ENCODE data around the gene EXT2.

The EXT2 gene

GRCh38 chr11:44205352-44205751 is 109.9 kb downstream of the EXT2 start:
- TF ChIP-seq CTCF (IDR thresholded peaks at IDR 0.05; ENCODE audit: extremely low read depth, insufficient read depth, missing control alignments): no peak
- DNase-seq (ENCODE audit: low spot score): no peak
- in situ Hi-C loops (cut with MboI; ENCODE audit: low pct_unique_long_range_greater_than_20kb, low sequenced_read_pairs, unreplicated experiment): no loop called here

GRCh38 chr11:44205836-44206235 is 110.4 kb downstream of the EXT2 start:
- no peak for DNase-seq (ENCODE audit: low spot score)
- TF ChIP-seq CTCF (IDR thresholded peaks at IDR 0.05; ENCODE audit: extremely low read depth, insufficient read depth, missing control alignments): no peak
- in situ Hi-C loops (cut with MboI; ENCODE audit: low pct_unique_long_range_greater_than_20kb, low sequenced_read_pairs, unreplicated experiment): no loop called here

GRCh38 chr11:44207292-44207691 is 111.8 kb downstream of the EXT2 start:
- DNase-seq (ENCODE audit: low spot score): no peak
- in situ Hi-C loops (cut with MboI; ENCODE audit: low pct_unique_long_range_greater_than_20kb, low sequenced_read_pairs, unreplicated experiment): no loop called here
- no peak for TF ChIP-seq CTCF (IDR thresholded peaks at IDR 0.05; ENCODE audit: extremely low read depth, insufficient read depth, missing control alignments)

- no peak for DNase-seq (ENCODE audit: low spot score)
- in situ Hi-C loops (cut with MboI; ENCODE audit: low pct_unique_long_range_greater_than_20kb, low sequenced_read_pairs, unreplicated experiment): no loop called here
- no peak for TF ChIP-seq CTCF (IDR thresholded peaks at IDR 0.05; ENCODE audit: extremely low read depth, insufficient read depth, missing control alignments)
Measured at GRCh38 chr11:44208976-44209603, 113.6 kb downstream of the EXT2 start.

- no peak for DNase-seq (ENCODE audit: low spot score)
- no peak for TF ChIP-seq CTCF (IDR thresholded peaks at IDR 0.05; ENCODE audit: extremely low read depth, insufficient read depth, missing control alignments)
- in situ Hi-C loops (cut with MboI; ENCODE audit: low pct_unique_long_range_greater_than_20kb, low sequenced_read_pairs, unreplicated experiment): no loop called here
Measured at GRCh38 chr11:44212128-44212527, 116.7 kb downstream of the EXT2 start.

GRCh38 chr11:44213148-44213547 is 117.7 kb downstream of the EXT2 start:
- in situ Hi-C loops (cut with MboI; ENCODE audit: low pct_unique_long_range_greater_than_20kb, low sequenced_read_pairs, unreplicated experiment): no loop called here
- DNase-seq (ENCODE audit: low spot score): no peak
- no peak for TF ChIP-seq CTCF (IDR thresholded peaks at IDR 0.05; ENCODE audit: extremely low read depth, insufficient read depth, missing control alignments)
